Activated naive CD8-positive, alpha-beta T cell treated with anti-CD3 and anti-CD28 coated beads, Interleukin-2, amount 10 ng/mL, durations not matched to agents 7 days and 5 days (primary cell): ENCODE data around the gene S100A2. TPM values are rescaled to one million over a fixed set of nuclear protein-coding genes. Genes with fewer than 3 reads are reported as not detected.
"Not testable (repeated sequence)": the region's sequence is repeated elsewhere in the genome, so short reads cannot be mapped to it uniquely, and the experiment has no call there.

ENCODE experiments used
- ATAC-seq: fragments of 150-1000 bp; cut with Tn5 transposase; one replicate; pipeline ENCODE4 v1.10.0; 2021; ENCODE audit warnings: low read depth, moderate library complexity
- POLR2A ChIA-PET: fragments of 350-600 bp; sonication (Branson Sonifier 250); formaldehyde crosslinking; loops from one replicate; lab custom pipeline; 2021; ENCODE audit warnings: antibody characterized with exemption; lab: Charles Lee
- DNase-seq: peaks from one replicate; pipeline ENCODE4 v3.0.0; 2021
- H3K27ac Mint-ChIP-seq: one replicate; pipeline ENCODE4 v1.8.0; 2022; ENCODE audit warnings: mild to moderate bottlenecking, mixed read lengths
- H3K27me3 Mint-ChIP-seq: one replicate; pipeline ENCODE4 v1.8.0; 2022; ENCODE audit warnings: mild to moderate bottlenecking, moderate library complexity, mixed read lengths
- H3K36me3 Mint-ChIP-seq: one replicate; pipeline ENCODE4 v1.8.0; 2021; ENCODE audit warnings: mild to moderate bottlenecking, mixed read lengths
- H3K4me1 Mint-ChIP-seq: one replicate; pipeline ENCODE4 v1.8.0; 2021; ENCODE audit warnings: mixed read lengths
- H3K4me3 Mint-ChIP-seq: one replicate; pipeline ENCODE4 v1.8.0; 2022; ENCODE audit warnings: mild to moderate bottlenecking, moderate library complexity, mixed read lengths
- H3K9me3 Mint-ChIP-seq: one replicate; pipeline ENCODE4 v1.8.0; 2021; ENCODE audit warnings: mixed read lengths
- total RNA-seq, 2 experiments: library from RNA; stranded (reverse); gene quantifications; one replicate each; pipeline ENCODE4 v1.2.3, GENCODE V29; 2021

Gene S100A2
- total RNA-seq, 2 experiments from 2014 or later: not detected

DNA sequence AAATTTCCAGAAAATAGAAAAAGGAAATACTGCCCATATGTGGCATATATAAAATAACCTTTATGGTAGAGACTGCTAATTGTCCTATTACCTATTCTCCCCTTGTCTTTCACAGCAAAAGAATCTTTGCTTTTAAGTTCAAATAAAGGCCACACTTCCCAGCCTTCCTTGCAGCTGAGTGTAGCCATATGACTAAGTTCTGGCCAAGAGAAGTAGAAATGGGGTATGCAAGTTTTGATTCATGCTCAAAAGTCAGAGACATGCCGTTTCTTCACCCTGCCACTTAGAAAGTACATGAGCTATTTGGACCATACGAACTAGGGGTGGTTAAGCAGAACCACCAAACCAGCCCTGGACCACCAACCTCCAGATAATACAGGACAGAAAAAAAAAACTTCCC lies 18.3 kb upstream of the S100A2 start:
- Mint-ChIP-seq H3K36me3 (no peaks in the 10 kb centered on the region), H3K4me1 (no peaks in the 10 kb centered on the region), H3K4me3 (no peak overlapping the region), H3K27me3 (peaks cover 30% of the 10 kb centered on the region), H3K27ac (no peak overlapping the region), H3K9me3 (no peaks in the 10 kb centered on the region)
- no peak for ATAC-seq
- no peak for DNase-seq
- POLR2A ChIA-PET: no interaction called here

DNA sequence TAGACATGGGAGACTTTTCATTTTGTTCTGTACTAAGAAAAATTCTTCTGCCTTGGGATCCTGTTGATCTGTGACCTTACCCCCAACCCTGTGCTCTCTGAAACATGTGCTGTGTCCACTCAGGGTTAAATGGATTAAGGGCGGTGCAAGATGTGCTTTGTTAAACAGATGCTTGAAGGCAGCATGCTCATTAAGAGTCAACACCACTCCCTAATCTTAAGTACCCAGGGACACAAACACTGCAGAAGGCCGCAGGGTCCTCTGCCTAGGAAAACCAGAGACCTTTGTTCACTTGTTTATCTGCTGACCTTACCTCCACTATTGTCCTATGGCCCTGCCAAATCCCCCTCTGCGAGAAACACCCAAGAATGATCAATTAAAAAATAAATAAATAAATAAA lies 17.9 kb upstream of the S100A2 start:
- POLR2A ChIA-PET, DNase-seq, ATAC-seq, H3K4me3 Mint-ChIP-seq, H3K36me3 Mint-ChIP-seq, H3K27ac Mint-ChIP-seq, H3K9me3 Mint-ChIP-seq, H3K4me1 Mint-ChIP-seq: not testable (repeated sequence)
- H3K27me3 Mint-ChIP-seq: peaks cover 32% of the 10 kb centered on the region

DNA sequence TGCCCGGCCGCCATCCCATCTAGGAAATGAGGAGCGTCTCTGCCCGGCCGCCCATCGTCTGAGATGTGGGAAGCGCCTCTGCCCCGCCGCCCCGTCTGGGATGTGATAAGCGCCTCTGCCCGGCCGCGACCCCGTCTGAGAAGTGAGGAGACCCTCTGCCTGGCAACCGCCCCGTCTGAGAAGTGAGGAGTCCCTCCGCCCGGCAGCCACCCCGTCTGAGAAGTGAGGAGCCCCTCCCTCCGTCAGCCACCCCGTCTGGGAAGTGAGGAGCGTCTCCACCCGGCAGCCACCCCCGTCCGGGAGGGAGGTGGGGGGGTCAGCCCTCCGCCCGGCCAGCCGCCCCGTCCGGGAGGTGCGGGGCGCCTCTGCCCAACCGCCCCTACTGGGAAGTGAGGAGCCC lies 17.2 kb upstream of the S100A2 start:
- H3K27ac Mint-ChIP-seq, H3K36me3 Mint-ChIP-seq, H3K4me3 Mint-ChIP-seq, H3K9me3 Mint-ChIP-seq, DNase-seq, POLR2A ChIA-PET, H3K4me1 Mint-ChIP-seq, ATAC-seq: not testable (repeated sequence)
- peaks cover 33% of the 10 kb centered on the region for H3K27me3 Mint-ChIP-seq

DNA sequence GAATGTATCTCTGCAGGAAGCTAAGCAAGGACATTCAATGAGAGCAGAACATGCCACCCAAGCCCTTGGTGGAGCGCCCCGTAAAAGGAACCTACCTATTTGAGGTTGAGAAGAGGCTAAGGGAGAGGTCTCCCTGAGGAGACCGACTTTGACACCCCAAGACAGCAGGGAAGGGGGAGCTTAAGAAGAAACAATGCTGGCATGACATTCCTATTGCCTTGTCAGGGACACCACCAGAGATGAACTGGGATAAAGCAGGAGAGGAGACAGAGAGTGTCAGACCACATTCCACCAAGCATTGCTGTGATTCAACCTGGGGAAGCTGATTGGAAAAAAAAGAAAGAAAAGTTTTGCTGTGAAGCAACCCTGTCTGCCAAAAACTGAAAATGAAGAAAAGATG lies 13.3 kb upstream of the S100A2 start:
- POLR2A ChIA-PET: no interaction called here

DNA sequence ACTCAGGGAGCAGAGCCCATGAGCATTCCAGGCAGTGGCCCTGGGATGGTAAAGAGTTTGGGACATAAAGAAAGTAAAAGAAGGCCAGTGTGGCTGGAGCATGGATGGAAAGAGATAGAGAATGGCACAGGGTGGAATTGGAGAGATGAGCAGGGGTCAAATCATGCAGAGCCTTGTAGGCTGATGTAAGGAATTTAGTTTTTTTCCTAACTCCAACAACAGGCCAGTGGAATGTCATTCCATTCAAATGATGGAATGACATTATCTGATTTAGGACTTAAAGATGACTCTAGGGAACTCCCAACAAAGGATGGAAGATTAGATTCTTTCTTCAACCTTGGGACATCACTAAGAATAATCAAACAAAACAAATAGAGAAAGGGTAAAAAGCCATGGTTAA lies 12.8 kb upstream of the S100A2 start:
- Mint-ChIP-seq H3K27me3 (peaks cover 31% of the 10 kb centered on the region), H3K9me3 (no peaks in the 10 kb centered on the region), H3K4me3 (no peak overlapping the region), H3K4me1 (no peaks in the 10 kb centered on the region), H3K36me3 (no peaks in the 10 kb centered on the region), H3K27ac (no peak overlapping the region)
- POLR2A ChIA-PET: no interaction called here
- DNase-seq: no peak
- ATAC-seq: no peak

More for the DNA sequence above, 13.3 kb upstream of the S100A2 start:
- Mint-ChIP-seq H3K9me3 (no peaks in the 10 kb centered on the region), H3K27me3 (peaks cover 31% of the 10 kb centered on the region), H3K4me1 (no peaks in the 10 kb centered on the region), H3K4me3 (no peak overlapping the region), H3K36me3 (no peaks in the 10 kb centered on the region), H3K27ac (no peak overlapping the region)
- DNase-seq (no peak), ATAC-seq (no peak)

DNA sequence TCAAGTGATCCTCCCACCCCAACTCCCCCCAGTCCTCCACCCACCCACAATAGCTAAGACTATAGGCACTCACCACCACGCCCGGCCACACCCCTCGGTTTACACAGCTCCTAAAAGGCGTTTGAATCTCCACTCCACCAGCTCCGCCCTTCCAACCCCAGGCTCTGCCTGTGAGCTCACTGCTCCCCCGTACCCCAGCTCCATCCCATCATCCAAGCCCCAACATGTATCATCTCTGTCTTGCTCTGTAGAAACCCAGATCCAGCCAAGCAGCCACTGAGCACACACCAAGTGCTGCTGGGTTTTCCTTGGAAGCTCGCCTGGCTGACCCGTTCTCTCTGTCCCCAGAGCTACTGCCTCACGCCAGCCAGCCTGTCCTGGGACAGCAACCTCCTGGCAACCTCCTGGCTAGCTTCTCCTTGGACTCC lies 12.0 kb upstream of the S100A2 start:
- POLR2A ChIA-PET: interaction anchor here (0.7 kb wide), 1 partner anchor 71 kb away, joined by 3 read pairs; no protein-coding TSS in a partner anchor
- no peaks in the 10 kb centered on the region for H3K9me3 Mint-ChIP-seq
- no peak overlapping the region for H3K27ac Mint-ChIP-seq
- H3K27me3 Mint-ChIP-seq: peaks cover 31% of the 10 kb centered on the region
- no peak overlapping the region for H3K4me3 Mint-ChIP-seq
- H3K36me3 Mint-ChIP-seq: no peaks in the 10 kb centered on the region
- DNase-seq (no peak), ATAC-seq (no peak)
- peaks cover 7% of the 10 kb centered on the region for H3K4me1 Mint-ChIP-seq

DNA sequence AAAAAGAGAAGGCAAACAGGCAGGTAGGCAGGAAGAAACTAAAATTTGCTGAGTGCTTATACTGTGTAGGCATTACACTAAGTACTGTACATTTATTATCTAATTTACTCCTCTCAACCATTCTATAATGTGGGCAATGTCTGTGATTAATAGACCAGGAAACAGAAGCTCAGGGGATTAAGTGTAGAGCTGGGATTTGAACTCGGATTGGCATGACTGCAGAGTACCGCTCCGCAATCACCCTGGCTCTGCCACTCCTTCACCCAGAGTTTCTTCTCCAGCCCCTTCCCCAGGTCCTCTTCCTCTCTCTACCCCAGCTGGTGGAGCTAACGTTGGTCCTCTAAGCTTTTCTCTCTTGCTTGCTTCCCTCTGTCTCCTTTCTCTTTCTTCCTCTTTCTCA lies 11.5 kb upstream of the S100A2 start:
- POLR2A ChIA-PET: interaction anchor here (0.6 kb wide), 1 partner anchor 67 kb away, joined by 5 read pairs; no protein-coding TSS in a partner anchor
- H3K27ac Mint-ChIP-seq: no peak overlapping the region

DNA sequence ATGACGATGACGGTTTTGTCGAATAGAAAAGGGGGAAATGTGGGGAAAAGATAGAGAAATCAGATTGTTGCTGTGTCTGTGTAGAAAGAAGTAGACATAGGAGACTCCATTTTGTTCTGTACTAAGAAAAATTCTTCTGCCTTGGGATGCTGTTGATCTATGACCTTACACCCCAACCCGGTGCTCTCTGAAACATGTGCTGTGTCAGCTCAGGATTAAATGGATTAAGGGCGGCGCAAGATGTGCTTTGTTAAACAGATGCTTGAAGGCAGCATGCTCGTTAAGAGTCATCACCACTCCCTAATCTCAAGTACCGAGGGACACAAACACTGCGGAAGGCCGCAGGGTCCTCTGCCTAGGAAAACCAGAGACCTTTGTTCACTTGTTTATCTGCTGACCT lies 9.9 kb upstream of the S100A2 start:
- POLR2A ChIA-PET: not testable (repeated sequence)

More for the DNA sequence above, 11.5 kb upstream of the S100A2 start:
- Mint-ChIP-seq H3K4me3 (no peak overlapping the region), H3K27me3 (peaks cover 31% of the 10 kb centered on the region), H3K36me3 (no peaks in the 10 kb centered on the region), H3K4me1 (peaks cover 11% of the 10 kb centered on the region), H3K9me3 (no peaks in the 10 kb centered on the region)
- ATAC-seq (no peak), DNase-seq (no peak)

DNA sequence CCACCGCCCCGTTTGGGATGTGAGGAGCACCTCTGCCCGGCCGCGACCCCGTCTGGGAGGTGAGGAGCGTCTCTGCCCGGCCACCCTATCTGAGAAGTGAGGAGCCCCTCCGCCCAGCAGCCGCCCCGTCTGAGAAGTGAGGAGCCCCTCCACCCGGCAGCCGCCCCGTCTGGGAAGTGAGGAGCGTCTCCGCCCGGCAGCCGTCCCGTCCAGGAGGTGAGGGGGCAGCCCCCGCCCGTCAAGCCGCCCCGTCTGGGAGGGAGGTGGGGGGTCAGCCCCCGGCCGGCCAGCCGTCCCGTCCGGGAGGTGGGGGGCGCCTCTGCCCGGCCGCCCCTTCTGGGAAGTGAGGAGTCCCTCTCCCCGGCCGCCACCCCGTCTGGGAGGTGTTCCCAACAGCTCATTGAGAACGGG lies 9.4 kb upstream of the S100A2 start:
- POLR2A ChIA-PET, DNase-seq: not testable (repeated sequence)

More for the DNA sequence above, 9.9 kb upstream of the S100A2 start:
- H3K4me3 Mint-ChIP-seq, ATAC-seq, H3K9me3 Mint-ChIP-seq, DNase-seq, H3K36me3 Mint-ChIP-seq, H3K27ac Mint-ChIP-seq: not testable (repeated sequence)
- Mint-ChIP-seq H3K4me1 (peaks cover 18% of the 10 kb centered on the region), H3K27me3 (peaks cover 39% of the 10 kb centered on the region)

DNA sequence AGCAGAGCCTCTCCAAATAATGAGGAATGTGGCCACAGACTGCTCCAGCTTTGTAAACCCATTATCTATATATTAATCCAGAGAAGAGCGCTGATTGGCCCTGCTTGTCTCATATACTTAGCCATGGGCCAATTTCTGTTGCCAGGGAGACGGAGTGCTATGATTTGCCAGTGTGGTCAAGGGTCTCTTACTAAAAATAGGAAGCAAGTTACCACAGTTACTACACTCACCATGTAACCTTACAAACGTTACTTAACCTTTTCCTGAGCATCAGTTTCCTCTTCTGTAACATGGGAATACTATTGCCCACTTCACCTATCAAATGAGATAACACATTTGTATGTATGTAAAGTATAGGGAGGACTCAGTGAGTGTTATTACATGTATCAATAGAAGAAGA lies 7.7 kb upstream of the S100A2 start:
- peaks cover 22% of the 10 kb centered on the region for H3K4me1 Mint-ChIP-seq
- peaks cover 27% of the 10 kb centered on the region for H3K27me3 Mint-ChIP-seq
- POLR2A ChIA-PET: interaction anchor here (0.6 to 1.3 kb wide), 5 partner anchors 25 to 417 kb away, joined by 3 to 4 read pairs (median 4); partner anchors contain the start of gene RPS27
- DNase-seq (no peak), ATAC-seq (no peak)
- no peaks in the 10 kb centered on the region for H3K9me3 Mint-ChIP-seq
- H3K36me3 Mint-ChIP-seq: no peaks in the 10 kb centered on the region
- H3K27ac Mint-ChIP-seq: no peak overlapping the region
- H3K4me3 Mint-ChIP-seq: no peak overlapping the region

More for the DNA sequence above, 9.4 kb upstream of the S100A2 start:
- not testable (repeated sequence) for H3K36me3 Mint-ChIP-seq, H3K9me3 Mint-ChIP-seq, H3K4me3 Mint-ChIP-seq, H3K27ac Mint-ChIP-seq, ATAC-seq
- peaks cover 18% of the 10 kb centered on the region for H3K4me1 Mint-ChIP-seq
- H3K27me3 Mint-ChIP-seq: peaks cover 41% of the 10 kb centered on the region

DNA sequence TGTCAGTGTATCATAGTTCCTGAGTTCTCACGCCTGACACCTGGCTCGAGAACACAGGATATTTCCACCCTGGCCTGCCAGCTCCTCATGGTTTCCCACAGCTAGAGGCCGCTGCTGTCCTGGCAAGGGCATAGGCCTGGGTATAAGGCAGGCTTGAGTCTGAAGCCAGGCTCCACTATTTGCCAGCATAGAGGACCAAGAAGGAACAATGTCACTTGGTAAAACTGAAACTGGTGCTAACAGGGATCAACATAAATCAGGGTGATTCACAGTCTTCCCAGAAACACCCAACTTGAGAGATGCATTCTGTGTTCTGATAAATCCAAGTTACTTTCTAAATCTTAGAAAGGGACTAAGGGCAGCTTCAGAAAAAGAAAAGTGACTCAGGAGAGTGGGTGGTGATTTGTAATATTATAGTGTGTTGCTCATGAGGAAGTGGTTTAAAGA lies 6.9 kb upstream of the S100A2 start:
- POLR2A ChIA-PET: interaction anchor here (0.6 to 2.0 kb wide), 11 partner anchors 26 to 418 kb away, joined by 3 to 8 read pairs (median 4); partner anchors contain the start of genes RAB13, RPS27, S100A16 and S100A6
- peak; percentile 63 for DNase-seq
- ATAC-seq: peak; percentile 76
- H3K9me3 Mint-ChIP-seq: no peaks in the 10 kb centered on the region
- no peak overlapping the region for H3K4me3 Mint-ChIP-seq
- no peak overlapping the region for H3K27ac Mint-ChIP-seq
- peaks cover 19% of the 10 kb centered on the region for H3K27me3 Mint-ChIP-seq
- H3K36me3 Mint-ChIP-seq: no peaks in the 10 kb centered on the region
- H3K4me1 Mint-ChIP-seq: peaks cover 27% of the 10 kb centered on the region

DNA sequence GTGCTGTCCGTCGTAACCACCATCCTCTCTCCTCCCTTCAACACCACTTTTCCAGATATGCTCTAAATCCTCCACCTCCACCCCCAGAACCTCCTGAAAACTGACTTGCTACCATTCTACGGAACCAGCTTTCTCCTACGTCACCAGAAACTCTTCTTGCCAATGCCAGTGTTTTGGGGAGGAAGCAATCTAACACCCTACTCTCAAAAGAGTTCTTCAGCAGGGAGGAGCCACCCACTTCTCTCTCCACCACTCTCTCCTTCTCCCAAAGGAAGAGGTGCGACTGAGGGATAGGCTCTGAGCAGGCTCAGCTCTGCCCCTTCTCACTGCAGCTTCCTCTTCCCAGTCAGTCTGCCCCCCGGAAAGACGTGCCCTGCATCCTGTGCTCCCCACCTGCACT lies 6.1 kb upstream of the S100A2 start:
- peaks cover 33% of the 10 kb centered on the region for H3K4me1 Mint-ChIP-seq
- peaks cover 11% of the 10 kb centered on the region for H3K27me3 Mint-ChIP-seq
- POLR2A ChIA-PET: interaction anchor here (0.6 to 2.0 kb wide), 5 partner anchors 36 to 59 kb away, joined by 3 to 8 read pairs (median 4); partner anchors contain the start of genes S100A16 and S100A6
- DNase-seq: no peak
- H3K4me3 Mint-ChIP-seq: no peak overlapping the region
- H3K27ac Mint-ChIP-seq: peak overlapping the region; percentile 48
- H3K36me3 Mint-ChIP-seq: no peaks in the 10 kb centered on the region
- H3K9me3 Mint-ChIP-seq: no peaks in the 10 kb centered on the region
- ATAC-seq: no peak

DNA sequence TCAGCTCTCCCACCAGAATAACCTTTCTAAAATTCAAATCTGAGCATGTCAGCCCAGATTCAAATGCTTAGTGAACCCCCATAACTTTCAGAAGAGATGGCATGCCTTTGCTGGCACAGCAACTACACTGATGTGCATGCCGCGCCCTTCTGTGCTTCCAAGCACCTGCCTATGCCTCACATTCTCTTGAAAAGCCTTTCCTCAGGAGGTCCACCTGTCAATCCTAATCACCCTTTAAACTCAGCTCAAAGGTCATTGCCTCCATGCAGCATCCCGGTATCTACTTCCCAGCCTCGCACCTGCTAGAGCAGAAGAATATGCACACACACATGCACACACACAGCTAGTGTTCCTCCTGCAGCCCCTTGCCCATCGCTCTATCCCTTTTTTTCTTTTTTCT lies 5.2 kb upstream of the S100A2 start:
- peaks cover 39% of the 10 kb centered on the region for H3K4me1 Mint-ChIP-seq
- H3K9me3 Mint-ChIP-seq: no peaks in the 10 kb centered on the region
- no peak for DNase-seq
- ATAC-seq: no peak
- H3K27ac Mint-ChIP-seq: no peak overlapping the region
- peaks cover 10% of the 10 kb centered on the region for H3K27me3 Mint-ChIP-seq
- no peaks in the 10 kb centered on the region for H3K36me3 Mint-ChIP-seq
- H3K4me3 Mint-ChIP-seq: no peak overlapping the region
- POLR2A ChIA-PET: interaction anchor here (0.6 to 3.9 kb wide), 3 partner anchors 19 to 60 kb away, joined by 3 to 45 read pairs (median 4); partner anchors contain the start of gene S100A6

DNA sequence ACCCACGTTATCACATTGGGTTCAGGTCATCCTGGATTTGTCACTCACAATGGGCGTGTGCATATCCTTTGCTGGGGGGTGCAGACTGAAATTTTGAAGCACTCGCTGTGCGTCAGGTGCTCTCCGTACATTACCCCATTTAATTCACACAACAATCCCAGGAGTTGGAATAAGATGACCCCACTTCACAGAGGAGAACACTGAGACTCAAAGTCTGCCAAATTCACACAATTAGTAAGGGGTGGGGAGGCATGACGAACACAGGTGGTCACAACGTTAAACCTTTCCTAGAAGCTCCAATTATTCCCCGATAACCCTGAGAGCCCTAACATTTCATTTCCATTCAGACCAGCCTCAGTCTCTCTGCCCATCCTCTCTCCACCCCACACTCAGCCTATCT lies 3.8 kb upstream of the S100A2 start:
- ATAC-seq (no peak), DNase-seq (no peak)
- H3K27me3 Mint-ChIP-seq: peaks cover 10% of the 10 kb centered on the region
- POLR2A ChIA-PET: interaction anchor here (3.9 kb wide), 1 partner anchor 36 kb away, joined by 45 read pairs; the partner anchor contains the start of gene S100A6
- H3K9me3 Mint-ChIP-seq: no peaks in the 10 kb centered on the region
- no peak overlapping the region for H3K4me3 Mint-ChIP-seq
- H3K27ac Mint-ChIP-seq: no peak overlapping the region
- H3K36me3 Mint-ChIP-seq: no peaks in the 10 kb centered on the region
- H3K4me1 Mint-ChIP-seq: peaks cover 41% of the 10 kb centered on the region
